HG03196 (cell line): ENCODE results near the gene CAVIN4.

Source experiments
- ATAC-seq: cut with Tn5 transposase; IDR thresholded peaks from one replicate; pipeline ENCODE4 v1.9.1; 2021; ENCODE audit not compliant: unreplicated experiment

CAVIN4 gene

GRCh38 chr9:100577776-100578448, at the start of gene CAVIN4:
Gene CAVIN4, plus strand, starts transcription at chr9:100578079. Its CDS starts 65 bp downstream, at chr9:100578144.
- no peak for ATAC-seq

- no peak for ATAC-seq
Measured at GRCh38 chr9:100534401-100534800, 43.5 kb upstream of the CAVIN4 start.

- ATAC-seq: no peak
Measured at GRCh38 chr9:100540327-100540726, 37.6 kb upstream of the CAVIN4 start.

- ATAC-seq: no peak
Measured at GRCh38 chr9:100549048-100549447, 28.8 kb upstream of the CAVIN4 start.

- ATAC-seq: peak; percentile 19
Measured at GRCh38 chr9:100554935-100555401, 22.9 kb upstream of the CAVIN4 start.

GRCh38 chr9:100555471-100555870, 22.4 kb upstream of the CAVIN4 start:
- peak; percentile 68 for ATAC-seq

- ATAC-seq: no peak
Measured at GRCh38 chr9:100557053-100557452, 20.8 kb upstream of the CAVIN4 start.

- ATAC-seq: no peak
Measured at GRCh38 chr9:100561256-100561655, 16.6 kb upstream of the CAVIN4 start.

- no peak for ATAC-seq
Measured at GRCh38 chr9:100567856-100568255, 10.0 kb upstream of the CAVIN4 start.

GRCh38 chr9:100573655-100574260, 4.1 kb upstream of the CAVIN4 start:
- no peak for ATAC-seq

GRCh38 chr9:100575006-100575405, 2.9 kb upstream of the CAVIN4 start:
- ATAC-seq: no peak

GRCh38 chr9:100575765-100576386, 2.0 kb upstream of the CAVIN4 start:
- no peak for ATAC-seq

- ATAC-seq: no peak
Measured at GRCh38 chr9:100578610-100579009, 731 bp downstream of the CAVIN4 start.

- no peak for ATAC-seq
Measured at GRCh38 chr9:100579665-100580064, 1.8 kb downstream of the CAVIN4 start.

- no peak for ATAC-seq
Measured at GRCh38 chr9:100580257-100580656, 2.4 kb downstream of the CAVIN4 start.

GRCh38 chr9:100581081-100581480, 3.2 kb downstream of the CAVIN4 start:
- ATAC-seq: no peak

- ATAC-seq: no peak
Measured at GRCh38 chr9:100581661-100582060, 3.8 kb downstream of the CAVIN4 start.

- ATAC-seq: no peak
Measured at GRCh38 chr9:100583014-100583802, 5.3 kb downstream of the CAVIN4 start.

- ATAC-seq: no peak
Measured at GRCh38 chr9:100584951-100585350, 7.1 kb downstream of the CAVIN4 start.

GRCh38 chr9:100586093-100586492, 8.2 kb downstream of the CAVIN4 start:
- ATAC-seq: no peak

- ATAC-seq: no peak
Measured at GRCh38 chr9:100587375-100587774, 9.5 kb downstream of the CAVIN4 start.
